SH-SY5Y (cell line): ENCODE results near the gene SMAD3.

ENCODE experiments used
- GATA2 ChIP-seq: IDR thresholded peaks from 2 replicates; pipeline ENCODE4 v1.6.1; 2011; ENCODE audit warnings: mild to moderate bottlenecking, low read depth, low read length
- GATA3 ChIP-seq: IDR thresholded peaks from 2 replicates; pipeline ENCODE4 v1.6.1; 2011; ENCODE audit warnings: low read depth, mild to moderate bottlenecking, low read length, moderate library complexity

DNA sequence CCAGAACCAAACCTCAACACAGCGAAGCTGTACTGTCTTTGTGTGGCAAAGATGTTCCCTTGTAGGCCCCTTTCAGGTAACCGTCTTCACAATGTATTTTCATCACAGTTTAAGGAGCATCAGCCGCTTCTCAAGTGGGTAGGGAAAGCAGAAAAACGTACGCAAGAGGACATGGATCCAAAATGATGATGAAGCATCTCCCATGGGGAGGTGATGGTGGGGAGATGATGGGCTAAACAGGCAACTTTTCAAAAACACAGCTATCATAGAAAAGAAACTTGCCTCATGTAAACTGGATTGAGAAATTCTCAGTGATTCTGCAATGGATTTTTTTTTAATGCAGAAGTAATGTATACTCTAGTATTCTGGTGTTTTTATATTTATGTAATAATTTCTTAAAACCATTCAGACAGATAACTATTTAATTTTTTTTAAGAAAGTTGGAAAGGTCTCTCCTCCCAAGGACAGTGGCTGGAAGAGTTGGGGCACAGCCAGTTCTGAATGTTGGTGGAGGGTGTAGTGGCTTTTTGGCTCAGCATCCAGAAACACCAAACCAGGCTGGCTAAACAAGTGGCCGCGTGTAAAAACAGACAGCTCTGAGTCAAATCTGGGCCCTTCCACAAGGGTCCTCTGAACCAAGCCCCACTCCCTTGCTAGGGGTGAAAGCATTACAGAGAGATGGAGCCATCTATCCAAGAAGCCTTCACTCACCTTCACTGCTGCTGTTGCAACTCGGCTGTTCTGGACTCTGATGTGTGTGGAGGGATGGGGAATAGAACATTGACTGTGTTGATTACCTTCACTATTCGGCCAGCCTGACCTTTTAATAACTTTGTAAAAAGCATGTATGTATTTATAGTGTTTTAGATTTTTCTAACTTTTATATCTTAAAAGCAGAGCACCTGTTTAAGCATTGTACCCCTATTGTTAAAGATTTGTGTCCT is 129.0 kb downstream of the SMAD3 start:
- no peak for TF ChIP-seq GATA2
- TF ChIP-seq GATA3: no peak
